H1 (cell line): ENCODE measurements around the gene MRPL55. TPM values are rescaled to one million over a fixed set of nuclear protein-coding genes. Genes with fewer than 3 reads are reported as not detected.

Experiments
- CTCF ChIA-PET: fragments of 300-600 bp; sonication (Branson Sonifier 250); formaldehyde crosslinking; loops from one replicate; lab custom pipeline; 2021; ENCODE audit not compliant: partially characterized antibody; lab: Charles Lee
- POLR2A ChIA-PET: fragments of 300-600 bp; sonication (Branson Sonifier 250); formaldehyde crosslinking; loops from one replicate; lab custom pipeline; 2021; ENCODE audit warnings: inconsistent platforms; ENCODE audit not compliant: partially characterized antibody; lab: Charles Lee
- DNase-seq, 2 experiments: peaks; one replicate each; pipeline versions ENCODE4 v3.0.0 to v3.0.0-alpha.2; 2010 to 2022; ENCODE audit warnings: low spot score in 2 of 2, low read depth in 1 of 2, mixed read lengths in 1 of 2
- FAIRE-seq: peaks from 2 replicates; lab custom pipeline; 2011; peaks lifted over from hg19 to GRCh38; lab: Jason Lieb, UNC
- H2AFZ ChIP-seq: 2 replicates; pipeline ENCODE4 v1.8.1; 2012; ENCODE audit warnings: low read length, inconsistent platforms
- H2AK5ac ChIP-seq: 2 replicates; pipeline ENCODE4 v1.6.1; 2013; ENCODE audit warnings: low read depth, low read length
- H2BK120ac ChIP-seq: replicated peaks from 2 replicates; pipeline ENCODE3; 2013; ENCODE audit warnings: low read depth, low read length, inconsistent platforms
- H2BK12ac ChIP-seq: 2 replicates; pipeline ENCODE4 v1.6.1; 2013; ENCODE audit warnings: low read depth, low read length
- H2BK15ac ChIP-seq: 2 replicates; pipeline ENCODE4 v1.6.1; 2013; ENCODE audit warnings: low read length
- H2BK20ac ChIP-seq: 2 replicates; pipeline ENCODE4 v1.6.1; 2013; ENCODE audit warnings: low read length
- H2BK5ac ChIP-seq: 2 replicates; pipeline ENCODE4 v1.6.1; 2013; ENCODE audit warnings: low read depth, low read length
- H3K14ac ChIP-seq: 2 replicates; pipeline ENCODE4 v1.6.1; 2013; ENCODE audit warnings: inconsistent platforms; ENCODE audit not compliant: insufficient read length
- H3K18ac ChIP-seq: 2 replicates; pipeline ENCODE4 v1.6.1; 2013; ENCODE audit warnings: low read length; ENCODE audit errors: extremely low read depth
- H3K23ac ChIP-seq: 2 replicates; pipeline ENCODE4 v1.6.1; 2013; ENCODE audit warnings: inconsistent platforms; ENCODE audit not compliant: insufficient read length
- H3K23me2 ChIP-seq: 2 replicates; pipeline ENCODE4 v1.6.1; 2013; ENCODE audit warnings: low read depth, low read length
- H3K27ac ChIP-seq: 2 replicates; pipeline ENCODE4 v1.6.1; 2011; ENCODE audit warnings: low read depth, low read length, inconsistent platforms
- H3K27me3 ChIP-seq, 4 experiments: replicated peaks in 1 of 4; 1 replicate in 1 of 4; 2 replicates in 3 of 4; pipeline versions ENCODE4 v1.6.1 to v1.8.1; 2011 to 2013; ENCODE audit warnings: low read length in 3 of 4, mild to moderate bottlenecking in 3 of 4, inconsistent platforms in 2 of 4, mixed read lengths in 2 of 4, moderate library complexity in 1 of 4; ENCODE audit not compliant: control insufficient read depth in 3 of 4, insufficient read depth in 3 of 4; ENCODE audit errors: extremely low read depth in 1 of 4
- H3K36me3 ChIP-seq, 4 experiments: 2 replicates each; pipeline versions ENCODE4 v1.6.1 to v1.8.1; 2011 to 2013; ENCODE audit warnings: mild to moderate bottlenecking in 4 of 4, low read length in 3 of 4, moderate library complexity in 2 of 4, control low read depth in 1 of 4, inconsistent platforms in 1 of 4; ENCODE audit not compliant: insufficient read depth in 4 of 4, control insufficient read depth in 2 of 4
- H3K4ac ChIP-seq: replicated peaks from 2 replicates; pipeline ENCODE3; 2013; ENCODE audit warnings: low read length, low read depth, mixed read lengths, inconsistent platforms; ENCODE audit not compliant: insufficient read length
- H3K4me1 ChIP-seq, 4 experiments: replicated peaks in 1 of 4; 1 replicate in 1 of 4; 2 replicates in 3 of 4; pipeline versions ENCODE4 v1.6.1 to v1.8.1; 2011 to 2013; ENCODE audit warnings: low read length in 3 of 4, inconsistent platforms in 2 of 4, mixed read lengths in 1 of 4; ENCODE audit not compliant: insufficient read depth in 4 of 4, control insufficient read depth in 3 of 4
- H3K4me2 ChIP-seq, 2 experiments: 2 replicates each; pipeline versions ENCODE4 v1.6.1 to v1.8.1; 2011 to 2013; ENCODE audit warnings: low read depth in 2 of 2, low read length in 2 of 2, control low read depth in 1 of 2, inconsistent platforms in 1 of 2, mild to moderate bottlenecking in 1 of 2; ENCODE audit not compliant: insufficient read depth in 1 of 2
- H3K4me3 ChIP-seq, 4 experiments: fragments of 200-600, 300-600 bp in 1 of 4; sonication (generic), shearing (Covaris generic), sonication (Bioruptor Twin) in 1 of 4; 2 replicates each; pipeline versions ENCODE4 v1.5.1 to v1.8.1; 2011 to 2016; ENCODE audit warnings: low read length in 4 of 4, low read depth in 3 of 4, control low read depth in 2 of 4, inconsistent platforms in 2 of 4, mild to moderate bottlenecking in 2 of 4, mixed read lengths in 1 of 4, moderate library complexity in 1 of 4; ENCODE audit not compliant: insufficient read depth in 2 of 4; ENCODE audit errors: extremely low read depth in 1 of 4
- H3K56ac ChIP-seq: replicated peaks from 2 replicates; pipeline ENCODE3; 2013; ENCODE audit warnings: low read depth, mild to moderate bottlenecking, mixed read lengths, low read length, inconsistent platforms; ENCODE audit not compliant: insufficient read length
- H3K79me1 ChIP-seq: 2 replicates; pipeline ENCODE4 v1.6.1; 2013; ENCODE audit warnings: low read depth, low read length, control low read depth
- H3K79me2 ChIP-seq, 2 experiments: 2 replicates each; pipeline versions ENCODE4 v1.6.1 to v1.8.1; 2012 to 2013; ENCODE audit warnings: low read length in 2 of 2, mild to moderate bottlenecking in 2 of 2, inconsistent platforms in 1 of 2; ENCODE audit not compliant: insufficient read depth in 2 of 2, control insufficient read depth in 1 of 2
- H3K9ac ChIP-seq, 4 experiments: replicated peaks in 1 of 4; 1 replicate in 1 of 4; 2 replicates in 3 of 4; pipeline versions ENCODE4 v1.6.1 to v1.8.1; 2011 to 2013; ENCODE audit warnings: low read depth in 3 of 4, low read length in 3 of 4, control low read depth in 2 of 4, mild to moderate bottlenecking in 2 of 4, moderate library complexity in 2 of 4, inconsistent platforms in 1 of 4; ENCODE audit errors: extremely low read depth in 1 of 4
- H3K9me3 ChIP-seq, 2 experiments: 2 replicates each; pipeline versions ENCODE4 v1.6.1 to v1.8.1; 2012 to 2013; ENCODE audit warnings: mild to moderate bottlenecking in 2 of 2, moderate library complexity in 2 of 2, control low read depth in 1 of 2, inconsistent platforms in 1 of 2, low read depth in 1 of 2, low read length in 1 of 2, mixed read lengths in 1 of 2; ENCODE audit not compliant: insufficient read depth in 2 of 2
- H4K20me1 ChIP-seq, 2 experiments: replicated peaks in 1 of 2; 2 replicates each; pipeline versions ENCODE3 to v1.8.1; 2011 to 2013; ENCODE audit warnings: inconsistent platforms in 2 of 2, low read length in 2 of 2, mild to moderate bottlenecking in 1 of 2; ENCODE audit not compliant: insufficient read depth in 2 of 2, control insufficient read depth in 1 of 2
- H4K5ac ChIP-seq: 2 replicates; pipeline ENCODE4 v1.6.1; 2013; ENCODE audit warnings: low read length, low read depth, mixed read lengths, inconsistent platforms; ENCODE audit not compliant: insufficient read length
- H4K8ac ChIP-seq: 2 replicates; pipeline ENCODE4 v1.8.0; 2013; ENCODE audit warnings: mild to moderate bottlenecking, moderate library complexity, low read length, inconsistent platforms; ENCODE audit not compliant: insufficient read depth; ENCODE audit errors: extremely low read depth
- H4K91ac ChIP-seq: replicated peaks from 2 replicates; pipeline ENCODE3; 2013; ENCODE audit warnings: low read length, mixed read lengths, inconsistent platforms; ENCODE audit not compliant: insufficient read length
- HDAC2 ChIP-seq, 2 experiments: fragments of 300-600 bp in 1 of 2; sonication (generic) in 1 of 2; IDR thresholded peaks; 2 replicates each; pipeline ENCODE4 v1.6.1; 2011 to 2012; ENCODE audit warnings: low read depth in 2 of 2, low read length in 2 of 2, mild to moderate bottlenecking in 2 of 2, moderate library complexity in 2 of 2, borderline replicate concordance in 1 of 2, inconsistent platforms in 1 of 2
- POLR2AphosphoS5 ChIP-seq: IDR thresholded peaks from 2 replicates; pipeline ENCODE4 v1.6.1; 2011; ENCODE audit warnings: low read depth, low read length
- WGBS, 2 experiments: shearing (Covaris generic) in 1 of 2; methylation state at CpG; one replicate each; pipeline versions ENCODE4 v1.1.6 to v1.1.7; 2013 to 2015; ENCODE audit warnings: low lambda C conversion rate in 2 of 2, mixed read lengths in 2 of 2, inconsistent platforms in 1 of 2, low coverage in 1 of 2, missing lambda C conversion rate in 1 of 2; ENCODE audit not compliant: insufficient replicate concordance in 2 of 2, insufficient coverage in 1 of 2, insufficient read length in 1 of 2; ENCODE audit errors: extremely low coverage in 1 of 2, missing lambda C conversion rate in 1 of 2; 5-methylcytosine and 5-hydroxymethylcytosine counted together
- polyA plus RNA-seq, 7 experiments: library from polyadenylated mRNA; depleted of rRNA in 3 of 7; stranded (reverse) in 5 of 7; unstranded in 2 of 7; fragments of >200 nt in 5 of 7; fragments of 200-250 nt in 2 of 7; gene quantifications; 1 replicate in 5 of 7; 2 replicates in 1 of 7; 4 replicates in 1 of 7; pipeline versions ENCODE4 v1.2.1 to v1.2.3, GENCODE V29; 2011 to 2013; ENCODE audit warnings: missing spikeins in 2 of 7, mixed read lengths in 2 of 7
- total RNA-seq: library from RNA; stranded (reverse); fragmentation: NEBNext Ultra II Directional; extraction: Animal tissue kit (Norgen Biotek cat#: 25700); gene quantifications from 2 replicates; pipeline ENCODE4 v1.2.1, GENCODE V29; 2021

MRPL55 gene
- total and polyA plus RNA-seq, 2 of the 8 experiments (the other 6 are each of a cell fraction or from before 2014, with no cell fraction given): 59.0 to 244 TPM

DNA sequence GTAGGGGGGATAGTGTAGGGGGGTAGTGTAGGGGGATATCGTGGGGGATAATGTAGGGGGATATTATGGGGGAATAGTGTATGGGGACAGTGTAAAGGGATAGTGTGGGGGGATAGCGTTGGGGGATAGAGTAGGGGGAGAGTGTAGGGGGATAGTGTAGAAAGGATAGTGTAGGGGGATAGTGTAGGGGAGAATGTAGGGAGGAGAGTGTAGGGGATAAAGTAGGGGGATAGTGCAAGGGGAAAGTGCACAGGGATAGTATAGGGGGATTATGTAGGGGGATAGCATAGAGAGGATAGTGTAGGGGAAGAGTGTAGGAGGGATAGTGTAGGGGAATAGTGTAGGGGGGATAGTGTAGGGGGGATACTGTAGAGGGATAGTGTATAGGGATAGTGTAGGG is 38.9 kb downstream of the MRPL55 start:
- H4K20me1 ChIP-seq: peaks cover 3 to 12% of the 10 kb centered on the region in 2 experiments
- no peak overlapping the region for H3K56ac ChIP-seq
- H3K9me3 ChIP-seq: no peaks in the 10 kb centered on the region
- H3K23me2 ChIP-seq: peaks cover 26% of the 10 kb centered on the region; the same call in 1 of the 2 replicates
- no peak overlapping the region for H3K23ac ChIP-seq
- WGBS, 2 experiments: 100% methylated on average over 2 of the region's 2 CpGs; no CpG with 5 or more reads in 1 of the 2 experiments
- no peak overlapping the region for H2BK20ac ChIP-seq
- no peaks in the 10 kb centered on the region for H3K79me1 ChIP-seq
- no peak overlapping the region for H2AFZ ChIP-seq
- H2BK15ac ChIP-seq: no peak overlapping the region
- no peaks in the 10 kb centered on the region for H3K79me2 ChIP-seq
- TF ChIP-seq HDAC2 (IDR thresholded peaks at IDR 0.05; ENCODE audit: borderline replicate concordance in 1 of 2, low read depth in 2 of 2, low read length in 2 of 2) (no peak), POLR2AphosphoS5 (peak; percentile 49; the same call in 1 of the 2 replicates)
- no peaks in the 10 kb centered on the region for H3K36me3 ChIP-seq
- H3K14ac ChIP-seq: no peak overlapping the region
- H2AK5ac ChIP-seq: no peak overlapping the region
- H3K4me1 ChIP-seq: peaks cover 0 to 4% (median 0%) of the 10 kb centered on the region in 4 experiments; a peak in 2 of 7 replicates
- H4K8ac ChIP-seq: no peak overlapping the region
- no peak overlapping the region for H3K27ac ChIP-seq
- no peak overlapping the region for H2BK120ac ChIP-seq
- H2BK12ac ChIP-seq: no peak overlapping the region
- no peak overlapping the region for H3K18ac ChIP-seq
- no peak overlapping the region for H3K4me2 ChIP-seq
- FAIRE-seq (no peak), DNase-seq (no peak)
- no peak overlapping the region for H3K4me3 ChIP-seq
- no peak overlapping the region for H3K4ac ChIP-seq
- H4K5ac ChIP-seq: no peak overlapping the region
- no peak overlapping the region for H4K91ac ChIP-seq
- peaks cover 33 to 91% (median 85%) of the 10 kb centered on the region in 4 experiments for H3K27me3 ChIP-seq
- ChIA-PET POLR2A (no interaction called here), CTCF (no interaction called here)
- H2BK5ac ChIP-seq: no peak overlapping the region
- no peak overlapping the region for H3K9ac ChIP-seq
